Measurements from ENCODE around the gene CDH13. TPM values are rescaled to one million over a fixed set of nuclear protein-coding genes. Genes with fewer than 3 reads are reported as not detected.

CDH13 gene
- total RNA-seq, 2 donors from 2014 or later, result 2.4 to 6.3 TPM

DNA sequence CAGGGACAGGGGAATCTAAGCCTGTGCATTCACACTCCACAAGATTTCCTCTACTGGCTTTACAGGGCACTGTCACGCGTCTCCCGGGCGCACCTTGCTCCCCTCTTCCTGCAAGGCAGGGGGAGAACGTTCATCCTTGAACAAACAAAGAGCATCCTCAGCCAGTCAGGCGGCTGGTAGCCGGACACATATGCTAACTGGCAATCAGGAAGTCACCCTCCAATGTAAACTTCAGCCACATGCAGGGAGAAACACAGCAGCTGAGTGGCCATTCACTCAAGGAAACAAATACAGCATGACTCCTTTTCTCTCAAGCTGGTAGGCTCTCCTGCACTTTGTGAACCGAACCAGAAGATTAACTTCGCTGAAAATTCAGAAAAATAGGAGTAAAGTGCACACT, 1170.2 kb downstream of the CDH13 start:
- intact Hi-C loops (cut with DNase I), result no loop called here
- TF ChIP-seq, protein P1, sequence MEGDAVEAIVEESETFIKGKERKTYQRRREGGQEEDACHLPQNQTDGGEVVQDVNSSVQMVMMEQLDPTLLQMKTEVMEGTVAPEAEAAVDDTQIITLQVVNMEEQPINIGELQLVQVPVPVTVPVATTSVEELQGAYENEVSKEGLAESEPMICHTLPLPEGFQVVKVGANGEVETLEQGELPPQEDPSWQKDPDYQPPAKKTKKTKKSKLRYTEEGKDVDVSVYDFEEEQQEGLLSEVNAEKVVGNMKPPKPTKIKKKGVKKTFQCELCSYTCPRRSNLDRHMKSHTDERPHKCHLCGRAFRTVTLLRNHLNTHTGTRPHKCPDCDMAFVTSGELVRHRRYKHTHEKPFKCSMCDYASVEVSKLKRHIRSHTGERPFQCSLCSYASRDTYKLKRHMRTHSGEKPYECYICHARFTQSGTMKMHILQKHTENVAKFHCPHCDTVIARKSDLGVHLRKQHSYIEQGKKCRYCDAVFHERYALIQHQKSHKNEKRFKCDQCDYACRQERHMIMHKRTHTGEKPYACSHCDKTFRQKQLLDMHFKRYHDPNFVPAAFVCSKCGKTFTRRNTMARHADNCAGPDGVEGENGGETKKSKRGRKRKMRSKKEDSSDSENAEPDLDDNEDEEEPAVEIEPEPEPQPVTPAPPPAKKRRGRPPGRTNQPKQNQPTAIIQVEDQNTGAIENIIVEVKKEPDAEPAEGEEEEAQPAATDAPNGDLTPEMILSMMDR (IDR thresholded peaks at IDR 0.05), result no peak

DNA sequence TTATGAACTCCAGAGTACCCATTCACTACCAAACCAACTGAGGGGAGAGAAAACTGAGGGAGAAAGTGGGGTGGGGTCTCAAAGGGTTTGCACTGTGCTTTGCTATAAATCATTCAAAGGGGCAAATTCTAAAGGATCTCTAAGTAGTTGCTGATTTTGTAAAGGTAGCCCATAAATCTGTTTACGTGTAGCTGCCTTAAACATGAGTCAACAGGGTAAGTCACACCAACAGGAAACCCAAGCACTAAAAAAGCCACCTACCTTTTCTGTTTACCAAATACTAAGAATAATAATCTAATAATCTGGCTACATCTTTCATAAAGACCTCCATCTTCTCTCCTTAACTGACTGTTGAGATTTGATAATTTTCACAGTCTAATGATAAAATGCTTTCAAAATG, 1172.6 kb downstream of the CDH13 start:
- Histone ChIP-seq H3K9ac (ENCODE audit: low read depth in 2 of 2, low read length in 2 of 2) (no peak overlapping the region), H3K27ac (no peak overlapping the region), H3K36me3 (no peaks in the 10 kb centered on the region), H3K4me3 (no peak overlapping the region), H3K27me3 (no peaks in the 10 kb centered on the region), H3K4me1 (no peaks in the 10 kb centered on the region), H3K9me3 (no peaks in the 10 kb centered on the region)
- no peak for DNase-seq
- TF ChIP-seq, protein P1 (IDR thresholded peaks at IDR 0.05), result no peak
- intact Hi-C loops (cut with DNase I), result no loop called here

More for the DNA sequence above, 1170.2 kb downstream of the CDH13 start:
- Histone ChIP-seq H3K9me3 (no peaks in the 10 kb centered on the region), H3K36me3 (no peaks in the 10 kb centered on the region), H3K27me3 (no peaks in the 10 kb centered on the region), H3K27ac (no peak overlapping the region), H3K9ac (ENCODE audit: low read depth in 2 of 2, low read length in 2 of 2) (no peak overlapping the region), H3K4me3 (no peak overlapping the region), H3K4me1 (no peaks in the 10 kb centered on the region)
- no peak for DNase-seq

DNA sequence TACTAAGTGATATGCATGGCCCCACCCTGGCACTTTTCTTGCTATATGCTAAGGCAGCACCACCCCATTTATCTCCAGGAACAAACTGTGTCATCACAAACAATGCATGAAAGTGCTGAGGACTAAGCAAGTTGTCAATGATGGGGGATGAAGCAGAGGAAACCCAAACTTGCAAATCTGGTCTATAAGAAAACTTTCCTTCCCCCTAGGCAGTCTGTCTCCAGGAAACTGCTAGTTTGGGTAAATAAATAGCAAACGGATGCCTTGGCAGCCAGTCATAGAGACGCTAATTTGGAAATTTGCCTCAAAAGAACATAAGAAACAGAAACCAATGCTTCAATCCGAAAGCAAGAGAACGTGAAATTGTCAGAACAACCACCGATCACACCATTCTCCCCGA, 1175.4 kb downstream of the CDH13 start:
- TF ChIP-seq, protein P1 (IDR thresholded peaks at IDR 0.05), result no peak
- H3K9me3 ChIP-seq, result no peaks in the 10 kb centered on the region
- H3K4me1 ChIP-seq, result no peaks in the 10 kb centered on the region
- H3K4me3 ChIP-seq, result no peak overlapping the region
- no peak for DNase-seq
- H3K9ac ChIP-seq (ENCODE audit: low read depth in 2 of 2, low read length in 2 of 2), result no peak overlapping the region
- H3K27me3 ChIP-seq, result no peaks in the 10 kb centered on the region
- no peak overlapping the region for H3K27ac ChIP-seq
- no peaks in the 10 kb centered on the region for H3K36me3 ChIP-seq
- intact Hi-C loops (cut with DNase I), result no loop called here

DNA sequence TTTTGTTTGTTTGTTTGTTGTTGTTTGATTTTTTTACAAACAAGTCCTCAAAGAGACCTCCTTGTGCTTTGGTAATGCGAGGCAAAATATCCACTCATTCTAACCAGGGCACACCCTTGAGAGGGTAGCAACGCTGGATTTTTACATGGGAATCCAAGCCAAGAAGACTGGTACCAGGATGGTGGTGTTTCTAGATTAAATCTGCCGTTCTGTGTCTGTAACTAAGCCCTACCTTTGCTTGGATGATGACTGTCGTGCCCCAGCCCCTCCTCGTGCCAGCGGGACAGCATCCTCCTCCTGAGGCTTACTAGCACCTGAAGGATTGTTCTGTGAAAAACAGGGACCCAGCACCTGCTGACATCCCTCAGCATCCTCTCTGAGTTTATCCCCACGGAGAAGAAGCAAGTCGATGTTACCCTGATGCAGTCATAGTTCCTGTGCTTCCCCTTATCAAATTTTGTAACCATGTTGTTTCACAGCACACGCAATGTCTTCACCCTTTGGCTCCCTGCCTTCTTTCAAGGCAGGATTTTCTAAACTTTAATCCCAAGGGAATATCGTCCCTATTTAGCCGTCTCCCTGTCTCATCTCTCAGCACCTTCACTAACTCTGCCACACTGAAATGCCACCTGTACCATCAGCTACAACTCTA, 1175.9 kb downstream of the CDH13 start:
- Histone ChIP-seq H3K36me3 (no peaks in the 10 kb centered on the region), H3K9ac (ENCODE audit: low read depth in 2 of 2, low read length in 2 of 2) (no peak overlapping the region), H3K4me3 (no peak overlapping the region), H3K27ac (no peak overlapping the region), H3K4me1 (no peaks in the 10 kb centered on the region), H3K9me3 (no peaks in the 10 kb centered on the region), H3K27me3 (no peaks in the 10 kb centered on the region)
- intact Hi-C loops (cut with DNase I), result no loop called here
- TF ChIP-seq, protein P1 (IDR thresholded peaks at IDR 0.05), result no peak
- no peak for DNase-seq

DNA sequence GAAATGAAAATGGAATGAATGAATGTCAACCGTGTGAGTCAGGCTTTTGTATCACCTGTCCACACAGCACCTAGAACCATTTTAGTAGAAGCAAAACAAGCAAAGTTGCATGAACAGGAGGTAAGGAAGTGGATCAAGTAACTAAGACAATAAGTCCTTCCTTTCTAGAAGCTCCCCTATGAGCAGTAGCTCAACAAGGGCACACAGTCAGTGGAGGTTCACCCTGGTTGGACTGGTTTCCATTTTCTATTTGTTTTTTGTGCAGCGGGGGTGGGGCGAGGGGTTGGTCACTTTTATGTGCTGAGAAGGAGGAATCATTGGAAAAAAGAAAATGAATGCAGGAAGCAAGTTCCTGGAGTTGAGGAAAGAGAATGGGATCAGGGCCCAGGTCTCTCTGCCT, 1177.0 kb downstream of the CDH13 start:
- peak; percentile 46 for DNase-seq
- Histone ChIP-seq H3K36me3 (no peaks in the 10 kb centered on the region), H3K27ac (no peak overlapping the region), H3K9ac (ENCODE audit: low read depth in 2 of 2, low read length in 2 of 2) (no peak overlapping the region), H3K27me3 (no peaks in the 10 kb centered on the region), H3K4me3 (no peak overlapping the region), H3K4me1 (peaks cover 2% of the 10 kb centered on the region), H3K9me3 (no peaks in the 10 kb centered on the region)
- TF ChIP-seq, protein P1 (IDR thresholded peaks at IDR 0.05), result no peak
- intact Hi-C loops (cut with DNase I), result no loop called here
